HG03060 (cell line): ENCODE measurements around the gene C3orf49.

Source experiments
- ATAC-seq: cut with Tn5 transposase; IDR thresholded peaks from one replicate; pipeline ENCODE4 v1.9.1; 2021; ENCODE audit warnings: low read depth, moderate number of reproducible peaks; ENCODE audit not compliant: unreplicated experiment

The C3orf49 gene

GRCh38 chr3:63847718-63848450, 28.8 kb downstream of the C3orf49 start:
- ATAC-seq = no peak

DNA sequence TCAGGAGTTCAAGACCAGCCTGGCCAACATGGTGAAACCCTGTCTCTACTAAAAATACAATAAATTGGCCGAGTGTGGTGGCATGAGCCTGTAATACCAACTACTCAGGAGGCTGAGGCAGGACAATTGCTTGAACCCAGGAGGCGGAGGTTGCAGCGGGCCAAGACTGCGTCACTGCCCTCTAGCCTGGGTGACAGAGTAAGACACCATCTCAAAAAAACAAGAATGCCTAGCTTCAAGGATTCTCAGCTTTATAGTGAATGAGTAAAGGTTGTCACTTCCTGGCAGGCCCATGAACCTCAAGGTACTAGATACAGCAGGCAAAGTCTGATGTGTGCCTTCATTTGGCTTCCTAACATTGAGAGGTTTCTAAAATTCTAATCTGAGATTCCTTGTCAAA, 30.1 kb downstream of the C3orf49 start:
- ATAC-seq = no peak

GRCh38 chr3:63851287-63851686, 32.2 kb downstream of the C3orf49 start:
- no peak for ATAC-seq

DNA sequence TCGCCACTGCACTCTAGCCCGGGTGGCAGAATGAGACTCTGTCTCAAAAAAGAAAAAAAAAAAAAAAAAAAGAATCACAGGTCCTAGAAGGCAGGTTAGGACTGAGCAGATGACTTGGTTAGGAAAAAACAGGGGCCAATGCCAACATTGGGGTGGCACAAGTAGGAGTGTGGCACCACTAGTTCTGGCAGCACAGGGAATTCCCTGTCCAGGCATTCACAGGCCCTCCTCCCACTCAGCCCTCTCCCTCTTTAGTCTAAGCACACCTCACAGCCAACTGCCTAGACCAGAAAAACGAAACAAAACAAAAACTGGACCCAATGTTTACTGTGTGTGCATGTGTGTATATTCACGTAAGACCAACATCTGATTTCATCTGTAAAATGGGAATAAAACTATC, 34.0 kb downstream of the C3orf49 start:
- ATAC-seq = no peak

DNA sequence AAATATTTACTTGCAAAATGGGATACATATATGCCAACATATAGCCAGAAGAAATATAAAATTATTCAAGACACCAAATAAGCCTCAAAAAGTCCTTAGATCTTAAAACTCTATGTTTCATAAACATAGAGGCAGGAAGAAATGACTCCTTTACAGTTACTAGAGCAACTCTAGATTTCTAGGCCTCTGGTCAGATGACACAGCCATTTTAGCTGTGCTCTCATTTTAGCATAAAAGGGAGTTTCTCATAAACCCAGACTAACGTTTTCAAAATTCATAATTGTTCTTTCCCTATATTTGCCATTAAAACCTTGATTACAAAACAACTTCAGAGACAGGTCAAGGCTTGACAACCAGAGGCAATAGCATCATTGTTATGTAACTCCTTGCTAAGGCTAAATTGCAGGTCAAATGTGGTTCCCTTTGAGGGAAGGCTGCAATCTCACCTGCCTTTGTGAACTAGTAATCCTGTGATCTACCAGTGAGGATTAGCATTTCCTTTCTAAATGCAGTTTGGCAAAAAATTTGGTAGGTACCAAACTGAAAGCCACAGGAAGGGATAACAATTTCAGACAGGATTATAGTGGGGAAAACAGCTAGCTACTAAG, 36.3 kb downstream of the C3orf49 start:
- ATAC-seq = no peak

DNA sequence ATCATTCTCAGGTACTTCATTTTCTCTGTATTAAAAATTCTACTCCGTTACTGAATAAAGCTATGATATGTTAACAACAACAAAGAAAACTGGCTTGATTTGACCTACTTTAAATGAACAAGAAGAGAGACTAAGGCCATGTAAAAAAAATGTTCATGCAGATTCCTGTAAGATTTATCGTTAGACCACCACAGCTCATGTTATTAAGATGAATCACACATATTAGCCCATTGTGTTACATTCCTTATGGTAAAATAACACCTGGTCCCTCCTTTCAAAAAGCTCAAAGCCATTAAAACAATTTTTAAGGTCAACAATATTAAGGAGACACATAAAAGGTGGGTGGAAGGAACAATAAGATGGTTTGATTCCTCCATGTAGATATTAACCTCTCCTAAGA, 38.2 kb downstream of the C3orf49 start:
- ATAC-seq = no peak

GRCh38 chr3:63860776-63861175, 41.7 kb downstream of the C3orf49 start:
- no peak for ATAC-seq

GRCh38 chr3:63861306-63861705, 42.2 kb downstream of the C3orf49 start:
- no peak for ATAC-seq

- ATAC-seq = no peak
Measured at GRCh38 chr3:63862804-63863149, 43.7 kb downstream of the C3orf49 start.

DNA sequence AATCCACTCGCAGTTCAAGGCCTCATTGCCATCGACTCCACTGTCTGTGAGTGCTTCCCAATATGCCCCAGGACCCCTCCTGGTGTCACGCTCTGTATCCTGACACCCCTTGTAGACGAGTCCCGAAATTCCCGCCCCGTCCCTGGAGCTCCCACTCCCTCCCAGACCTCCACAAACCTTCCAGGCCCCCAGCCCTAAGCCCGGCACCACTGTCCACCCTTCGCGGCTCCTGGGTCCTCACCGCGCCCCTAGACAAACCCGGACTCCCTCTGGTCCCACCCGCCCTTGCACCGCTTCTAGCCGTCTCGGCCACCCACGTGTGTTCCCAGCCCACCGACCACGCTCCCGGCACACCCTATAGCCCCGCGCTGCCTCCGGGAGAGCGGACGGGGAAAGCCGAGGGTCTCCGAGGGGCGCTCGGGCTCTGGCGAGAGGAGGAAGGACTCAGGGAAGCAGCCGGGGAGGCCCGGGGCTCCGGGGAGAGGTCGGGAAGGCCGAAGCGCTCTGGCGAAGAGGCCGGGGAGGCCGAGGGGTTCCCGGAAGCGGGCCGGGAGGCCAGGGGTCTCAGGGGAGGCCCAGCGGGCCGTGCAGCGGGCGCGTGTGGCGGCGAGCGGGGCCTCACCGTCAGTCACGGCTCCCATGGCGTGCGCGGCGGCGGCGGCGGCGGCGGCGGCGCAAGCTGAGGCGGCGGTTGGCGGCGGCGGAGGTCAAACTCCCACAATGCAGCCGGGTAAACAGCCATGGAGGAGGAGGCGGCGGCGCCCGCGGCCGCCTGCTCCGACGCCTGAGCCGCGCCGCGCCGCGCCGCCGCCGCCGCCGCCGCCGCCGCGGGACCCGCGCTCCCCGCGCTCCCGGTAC, 44.3 kb downstream of the C3orf49 start, which contains the start of the genes ATXN7 and THOC7:
Gene ATXN7, plus strand, starts transcription at position 718 of the 858 bp plus-strand sequence. CDS start 48,732 bp downstream, outside the sequence.
Gene THOC7, minus strand, starts transcription at position 656 of the 858 bp plus-strand sequence. Its CDS starts 15 bp downstream, at position 641.
- no peak for ATAC-seq

GRCh38 chr3:63864008-63864964, 45.2 kb downstream of the C3orf49 start:
- no peak for ATAC-seq

DNA sequence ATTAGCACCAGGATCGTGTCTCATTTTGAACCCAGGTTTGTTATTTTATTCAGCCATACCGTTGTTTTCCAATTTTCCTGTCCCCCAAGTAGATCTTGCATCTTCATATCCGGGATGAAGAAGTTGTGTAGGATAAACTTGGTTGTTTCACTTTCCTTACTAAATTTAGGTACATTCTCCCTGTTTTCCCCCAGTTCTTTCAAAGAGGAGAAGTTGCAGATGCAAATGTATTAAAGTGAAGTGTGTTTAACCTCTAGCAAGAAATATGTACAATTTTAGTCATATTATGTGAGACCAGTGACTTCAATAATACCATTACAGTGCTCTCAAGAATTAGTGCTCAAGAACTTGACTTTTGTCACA, 45.8 kb downstream of the C3orf49 start:
- ATAC-seq = no peak

DNA sequence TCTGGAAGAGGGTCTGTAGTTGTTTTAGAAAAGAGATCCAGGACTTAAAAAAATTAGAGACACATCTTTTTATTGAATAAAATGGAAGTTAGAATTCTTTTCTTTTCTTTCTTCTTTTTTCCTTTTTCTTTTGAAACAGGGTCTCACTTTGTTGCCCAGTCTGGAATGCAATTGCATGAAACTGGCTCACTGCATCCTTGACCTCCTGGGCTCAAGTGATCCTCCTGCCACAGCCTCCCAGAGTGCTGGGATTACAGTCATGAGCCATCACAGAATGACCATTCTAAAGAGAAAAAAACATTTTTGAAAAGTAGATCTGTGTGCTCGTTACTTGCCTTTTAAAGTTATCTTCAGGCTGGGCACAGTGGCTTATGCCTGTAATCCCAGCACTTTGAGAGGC, 48.1 kb downstream of the C3orf49 start:
- ATAC-seq = no peak

GRCh38 chr3:63869940-63870614, 51.0 kb downstream of the C3orf49 start:
- no peak for ATAC-seq

DNA sequence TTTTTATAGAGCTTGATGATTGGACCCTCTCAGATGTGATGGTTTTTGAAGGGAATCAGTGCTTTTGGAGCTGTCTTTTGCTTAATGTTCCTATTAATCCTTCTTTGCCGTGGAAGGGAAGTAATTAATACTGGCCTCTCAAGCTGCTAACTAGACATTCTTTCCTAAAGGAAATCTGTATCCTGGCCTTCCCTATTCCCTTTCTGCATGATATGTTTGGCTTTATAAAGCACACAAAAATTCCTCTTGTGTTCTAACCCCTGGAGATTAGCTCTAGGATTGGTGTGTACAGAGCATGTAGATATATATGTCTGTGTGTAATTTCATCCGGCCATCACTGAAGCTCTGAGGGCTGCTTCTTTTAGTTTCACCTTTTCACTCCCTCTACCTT, 51.5 kb downstream of the C3orf49 start:
- ATAC-seq = no peak

GRCh38 chr3:63872135-63872924, 53.2 kb downstream of the C3orf49 start:
- ATAC-seq = no peak

DNA sequence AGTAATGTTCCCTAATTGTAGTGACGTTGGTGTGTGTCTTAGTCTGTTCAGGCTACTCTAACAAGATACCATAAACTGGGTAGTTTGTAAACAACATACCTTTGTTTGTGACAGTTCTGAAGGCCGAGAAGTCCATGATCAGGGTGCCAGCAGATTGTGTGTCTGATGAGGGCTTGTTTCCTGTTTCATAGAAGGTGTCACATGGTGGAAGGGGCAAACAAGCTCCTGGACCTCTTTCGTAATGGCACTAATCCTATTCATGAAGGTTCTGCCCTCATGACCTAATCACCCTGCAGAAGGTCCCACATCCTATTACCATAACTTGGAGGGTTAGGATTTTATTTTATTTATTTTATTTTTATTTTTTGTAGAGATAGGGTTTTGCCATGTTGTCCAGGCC, 55.7 kb downstream of the C3orf49 start:
- no peak for ATAC-seq

- no peak for ATAC-seq
Measured at GRCh38 chr3:63875510-63875909, 56.4 kb downstream of the C3orf49 start.

GRCh38 chr3:63876260-63876659, 57.2 kb downstream of the C3orf49 start:
- no peak for ATAC-seq
